ENCODE data around the gene SERPINI1.

SERPINI1 gene

DNA sequence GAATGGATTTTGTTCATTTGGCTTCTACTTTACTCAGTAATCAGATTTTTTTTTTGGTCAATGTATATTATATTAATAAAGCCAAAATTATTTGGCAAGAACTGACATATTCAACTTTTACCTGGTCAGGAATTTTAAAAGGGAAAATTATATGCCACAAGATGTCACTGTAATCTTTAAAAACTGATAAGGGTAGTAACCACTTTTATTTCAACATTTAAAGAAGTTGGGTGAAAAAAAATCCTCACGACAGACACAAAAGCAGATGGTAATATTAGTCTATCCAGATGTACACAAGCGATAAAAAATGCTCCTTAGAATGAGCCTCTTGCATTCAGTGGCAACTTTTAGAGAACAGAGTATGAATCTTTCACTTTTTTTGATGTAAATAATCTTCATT is 101.9 kb downstream of the SERPINI1 start:
- DNase-seq (ENCODE audit: low read depth) = no peak
- no peak overlapping the region for H3K4me3 ChIP-seq (ENCODE audit: low read depth, low read length)

GRCh38 chr3:167839460-167840134 is 104.1 kb downstream of the SERPINI1 start:
- no peak overlapping the region for H3K4me3 ChIP-seq (ENCODE audit: low read depth, low read length)

DNA sequence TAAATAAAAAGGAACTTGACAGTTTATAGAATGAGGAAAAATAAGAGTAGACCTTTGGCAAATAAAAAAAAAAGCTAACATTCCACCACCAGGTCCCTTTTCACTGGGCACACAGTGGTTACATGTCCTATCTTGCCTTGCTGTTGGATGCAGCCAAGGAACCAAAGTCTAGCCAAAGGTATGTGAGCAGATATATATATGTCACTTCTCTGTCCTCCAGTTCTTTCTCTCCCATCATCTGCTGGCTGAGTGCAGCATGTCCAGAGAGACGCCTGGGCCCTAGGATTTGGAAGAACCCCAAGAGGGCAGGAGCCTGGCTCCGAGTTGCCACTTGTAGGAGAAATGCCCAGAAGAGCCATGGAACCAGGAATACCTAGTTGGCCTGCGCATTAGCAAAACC is 104.7 kb downstream of the SERPINI1 start:
- H3K4me3 ChIP-seq (ENCODE audit: low read depth, low read length) = no peak overlapping the region
- no peak for DNase-seq (ENCODE audit: low read depth)

More at GRCh38 chr3:167839460-167840134, 104.1 kb downstream of the SERPINI1 start:
- DNase-seq (ENCODE audit: low read depth) = no peak

GRCh38 chr3:167843481-167843880 is 108.0 kb downstream of the SERPINI1 start:
- no peak overlapping the region for H3K4me3 ChIP-seq (ENCODE audit: low read depth, low read length)
- DNase-seq (ENCODE audit: low read depth) = no peak

- no peak for DNase-seq (ENCODE audit: low read depth)
- H3K4me3 ChIP-seq (ENCODE audit: low read depth, low read length) = no peak overlapping the region
These were observed 108.4 kb downstream of the SERPINI1 start for GRCh38 chr3:167843886-167844285.

- no peak for DNase-seq (ENCODE audit: low read depth)
These were observed 109.0 kb downstream of the SERPINI1 start for GRCh38 chr3:167844528-167844927.

DNA sequence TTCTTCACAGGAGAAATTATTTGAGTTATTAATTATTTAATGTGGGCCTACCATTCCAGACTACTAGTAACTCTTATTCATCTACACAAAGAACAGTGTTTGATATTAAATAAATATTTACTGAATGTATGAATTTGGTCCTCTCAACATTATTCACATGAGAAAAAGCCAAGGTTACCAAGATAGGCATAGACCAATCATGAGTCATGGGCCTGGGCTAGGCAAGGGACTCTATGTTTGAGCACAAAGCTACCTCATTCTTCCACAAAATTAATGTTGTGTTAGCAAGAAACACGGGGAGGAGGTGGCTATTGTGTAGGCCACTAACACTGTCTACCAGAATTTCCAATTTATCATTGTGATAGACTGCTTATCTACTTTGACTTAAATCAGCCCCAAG is 115.7 kb downstream of the SERPINI1 start:
- no peak for DNase-seq (ENCODE audit: low read depth)
- no peak overlapping the region for H3K4me3 ChIP-seq (ENCODE audit: low read depth, low read length)

More at GRCh38 chr3:167844528-167844927, 109.0 kb downstream of the SERPINI1 start:
- H3K4me3 ChIP-seq (ENCODE audit: low read depth, low read length) = no peak overlapping the region

DNA sequence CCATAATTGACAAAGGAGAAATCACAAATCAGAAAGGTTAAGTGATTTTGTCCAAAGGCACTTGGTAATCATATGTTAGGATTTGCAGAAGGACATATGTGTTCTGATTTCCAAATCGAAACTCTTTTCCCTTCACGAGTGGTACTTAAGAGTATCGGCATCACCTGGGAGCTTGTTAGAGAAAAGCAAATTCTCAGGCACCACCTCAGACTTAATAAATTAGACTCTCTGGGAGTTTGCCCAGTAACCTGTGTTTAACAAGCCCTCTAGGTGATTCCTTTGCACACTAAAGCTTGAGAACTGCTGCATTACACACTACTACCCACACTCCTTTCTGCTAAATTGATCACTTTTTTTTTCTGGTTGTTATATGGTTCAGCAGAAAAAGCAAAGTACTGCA is 116.2 kb downstream of the SERPINI1 start:
- H3K4me3 ChIP-seq (ENCODE audit: low read depth, low read length) = no peak overlapping the region
- no peak for DNase-seq (ENCODE audit: low read depth)

DNA sequence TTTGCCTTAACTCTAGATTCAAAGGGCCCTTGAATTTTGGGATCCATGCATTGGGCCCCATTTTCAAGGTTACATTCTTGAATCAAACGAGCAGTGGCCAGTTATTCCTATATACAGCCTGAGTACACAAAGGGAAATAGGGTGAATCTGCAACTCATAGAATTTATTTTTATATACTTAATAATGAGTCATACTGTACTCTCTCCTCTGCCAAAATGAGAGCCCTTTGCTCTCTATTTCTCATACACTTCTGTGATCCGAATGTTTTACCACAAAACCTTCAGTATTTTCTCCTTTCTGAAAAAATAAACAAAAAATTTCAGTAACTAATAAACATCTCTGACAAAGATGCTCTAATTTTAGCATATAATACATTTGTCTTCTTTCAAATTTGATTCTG is 116.7 kb downstream of the SERPINI1 start:
- DNase-seq (ENCODE audit: low read depth) = no peak
- no peak overlapping the region for H3K4me3 ChIP-seq (ENCODE audit: low read depth, low read length)

DNA sequence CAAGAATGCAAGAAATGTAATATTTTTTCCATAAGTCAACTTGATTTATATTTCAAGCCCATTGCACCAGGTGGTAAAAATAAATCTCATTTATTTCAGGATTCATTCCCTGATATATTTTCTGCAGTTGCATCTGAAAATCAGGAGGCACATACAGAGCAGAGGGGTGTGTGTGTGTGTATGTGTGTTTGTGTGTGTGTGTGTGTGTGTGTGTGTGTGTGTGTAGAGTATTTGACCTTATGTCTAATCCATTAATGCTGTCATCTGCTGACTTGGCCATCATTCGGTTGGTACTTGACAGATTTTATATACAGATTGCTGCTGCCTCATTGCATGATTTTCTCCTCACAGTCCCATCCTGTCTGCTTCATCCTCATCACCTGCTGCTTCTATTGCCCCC is 118.5 kb downstream of the SERPINI1 start:
- H3K4me3 ChIP-seq (ENCODE audit: low read depth, low read length) = no peak overlapping the region
- DNase-seq (ENCODE audit: low read depth) = no peak

- no peak for DNase-seq (ENCODE audit: low read depth)
- no peak overlapping the region for H3K4me3 ChIP-seq (ENCODE audit: low read depth, low read length)
These were observed 119.3 kb downstream of the SERPINI1 start for GRCh38 chr3:167854846-167855245.

- no peak overlapping the region for H3K4me3 ChIP-seq (ENCODE audit: low read depth, low read length)
- no peak for DNase-seq (ENCODE audit: low read depth)
These were observed 119.8 kb downstream of the SERPINI1 start for GRCh38 chr3:167855306-167855705.

- DNase-seq (ENCODE audit: low read depth) = no peak
These were observed 123.3 kb downstream of the SERPINI1 start for GRCh38 chr3:167858865-167859264.

GRCh38 chr3:167859610-167860009 is 124.1 kb downstream of the SERPINI1 start:
- no peak overlapping the region for H3K4me3 ChIP-seq (ENCODE audit: low read depth, low read length)
- no peak for DNase-seq (ENCODE audit: low read depth)

More at GRCh38 chr3:167858865-167859264, 123.3 kb downstream of the SERPINI1 start:
- H3K4me3 ChIP-seq (ENCODE audit: low read depth, low read length) = no peak overlapping the region

DNA sequence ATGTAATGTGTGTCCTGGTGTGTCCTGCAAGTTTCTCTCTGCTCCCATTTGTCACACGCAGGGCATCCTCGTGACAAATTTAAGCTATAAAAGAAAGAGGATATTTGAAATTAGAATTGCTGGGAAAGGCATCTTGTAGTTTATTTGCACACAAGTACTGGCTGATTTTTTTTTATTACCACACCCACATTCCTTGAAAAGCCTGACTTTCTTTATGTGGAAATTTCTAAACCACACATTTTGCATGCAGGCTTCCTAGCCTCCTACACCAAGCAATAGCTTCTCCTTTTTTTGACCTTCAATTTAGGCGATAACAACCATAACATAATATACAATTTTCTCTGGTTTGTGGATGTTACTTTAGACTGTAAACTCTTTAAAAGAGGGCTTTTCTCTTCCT is 126.1 kb downstream of the SERPINI1 start:
- no peak overlapping the region for H3K4me3 ChIP-seq (ENCODE audit: low read depth, low read length)
- DNase-seq (ENCODE audit: low read depth) = no peak

- H3K4me3 ChIP-seq (ENCODE audit: low read depth, low read length) = no peak overlapping the region
- no peak for DNase-seq (ENCODE audit: low read depth)
These were observed 126.7 kb downstream of the SERPINI1 start for GRCh38 chr3:167862104-167862730.

- no peak for DNase-seq (ENCODE audit: low read depth)
- no peak overlapping the region for H3K4me3 ChIP-seq (ENCODE audit: low read depth, low read length)
These were observed 128.5 kb downstream of the SERPINI1 start for GRCh38 chr3:167863811-167864551.

- no peak for DNase-seq (ENCODE audit: low read depth)
- no peak overlapping the region for H3K4me3 ChIP-seq (ENCODE audit: low read depth, low read length)
These were observed 129.0 kb downstream of the SERPINI1 start for GRCh38 chr3:167864552-167864874.

DNA sequence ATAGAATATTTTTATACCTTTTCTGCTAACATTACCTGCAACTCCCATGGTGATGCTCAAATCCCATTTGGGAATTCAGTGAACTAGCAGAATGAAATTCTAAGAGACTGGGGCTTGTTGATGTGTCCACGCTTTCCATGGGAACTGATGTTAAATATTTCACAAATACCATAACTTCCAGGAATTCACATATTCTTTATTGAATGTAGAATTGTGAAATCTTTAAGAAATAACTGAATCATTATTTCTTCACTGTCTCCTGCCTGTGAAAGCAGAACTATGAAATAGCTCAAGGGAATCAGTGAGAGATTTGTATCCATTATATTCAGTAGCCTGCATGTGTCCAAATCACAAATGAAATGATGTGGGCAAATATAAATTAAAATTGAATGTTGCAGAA is 130.8 kb downstream of the SERPINI1 start:
- no peak for DNase-seq (ENCODE audit: low read depth)
- no peak overlapping the region for H3K4me3 ChIP-seq (ENCODE audit: low read depth, low read length)

DNA sequence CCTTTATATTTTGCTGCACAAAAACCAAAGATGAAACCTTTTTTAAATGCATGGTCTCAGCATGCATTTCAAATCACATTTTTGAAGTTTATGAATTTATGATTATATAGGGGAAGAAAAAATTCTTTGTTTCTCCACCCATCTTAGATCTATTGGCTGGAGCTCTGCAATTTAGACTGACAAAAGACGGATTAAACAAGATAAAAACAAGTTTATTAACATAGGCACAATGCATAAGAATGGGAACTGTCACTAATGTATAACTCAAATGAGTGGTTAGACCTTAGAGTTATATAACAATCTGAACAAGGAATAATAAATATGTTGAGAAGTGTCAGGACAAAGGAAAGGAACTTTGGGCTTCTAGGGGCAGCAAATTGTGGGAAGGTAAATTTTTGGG is 132.5 kb downstream of the SERPINI1 start:
- no peak overlapping the region for H3K4me3 ChIP-seq (ENCODE audit: low read depth, low read length)
- DNase-seq (ENCODE audit: low read depth) = no peak

DNA sequence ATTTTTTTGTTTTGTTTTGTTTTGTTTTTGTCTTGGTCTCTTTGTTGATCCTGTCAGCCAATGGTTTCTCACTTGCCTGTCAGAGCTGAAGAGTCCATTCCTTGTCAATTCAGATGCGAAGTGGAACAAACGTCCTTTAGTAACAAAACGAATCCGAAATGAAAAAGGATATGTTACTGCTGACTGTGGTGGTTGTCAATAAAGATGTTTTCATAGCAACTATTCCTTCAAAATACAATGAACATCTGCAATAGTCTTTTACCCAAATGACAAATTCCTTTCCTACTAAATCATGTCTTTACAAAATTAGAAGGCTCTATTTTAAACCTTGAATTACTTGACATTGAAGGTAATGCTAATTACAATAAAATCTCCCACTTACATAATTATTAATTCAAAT is 134.7 kb downstream of the SERPINI1 start:
- H3K4me3 ChIP-seq (ENCODE audit: low read depth, low read length) = no peak overlapping the region
- no peak for DNase-seq (ENCODE audit: low read depth)
